Muscle layer of duodenum (tissue), 2 donors: ENCODE measurements around the gene TP73.

Experiments used
- H3K27ac ChIP-seq: one replicate; pipeline ENCODE4 v1.7.0; 2013; ENCODE audit warnings: mild to moderate bottlenecking, low read length
- H3K27me3 ChIP-seq: one replicate; pipeline ENCODE4 v1.7.0; 2013; ENCODE audit warnings: low read depth, mild to moderate bottlenecking, control low read depth, low read length
- H3K36me3 ChIP-seq, 2 donors: one replicate each; pipeline ENCODE4 v1.7.0; 2013; ENCODE audit warnings: low read length in 2 of 2, control low read depth in 1 of 2, mild to moderate bottlenecking in 1 of 2; ENCODE audit not compliant: insufficient read depth in 2 of 2, control insufficient read depth in 1 of 2
- H3K4me1 ChIP-seq, 2 donors: one replicate each; pipeline ENCODE4 v1.7.0; 2013; ENCODE audit warnings: low read length in 2 of 2, mild to moderate bottlenecking in 2 of 2, control low read depth in 1 of 2, moderate library complexity in 1 of 2; ENCODE audit not compliant: insufficient read depth in 2 of 2, control insufficient read depth in 1 of 2
- H3K4me3 ChIP-seq, 2 donors: one replicate each; pipeline ENCODE4 v1.7.0; 2013; ENCODE audit warnings: low read length in 2 of 2, low read depth in 1 of 2, mild to moderate bottlenecking in 1 of 2
- H3K9me3 ChIP-seq, 2 donors: one replicate each; pipeline ENCODE4 v1.7.0; 2013; ENCODE audit warnings: low read length in 2 of 2, control low read depth in 1 of 2, mild to moderate bottlenecking in 1 of 2; ENCODE audit not compliant: control insufficient read depth in 1 of 2
- donor health status: healthy.

Gene TP73

DNA sequence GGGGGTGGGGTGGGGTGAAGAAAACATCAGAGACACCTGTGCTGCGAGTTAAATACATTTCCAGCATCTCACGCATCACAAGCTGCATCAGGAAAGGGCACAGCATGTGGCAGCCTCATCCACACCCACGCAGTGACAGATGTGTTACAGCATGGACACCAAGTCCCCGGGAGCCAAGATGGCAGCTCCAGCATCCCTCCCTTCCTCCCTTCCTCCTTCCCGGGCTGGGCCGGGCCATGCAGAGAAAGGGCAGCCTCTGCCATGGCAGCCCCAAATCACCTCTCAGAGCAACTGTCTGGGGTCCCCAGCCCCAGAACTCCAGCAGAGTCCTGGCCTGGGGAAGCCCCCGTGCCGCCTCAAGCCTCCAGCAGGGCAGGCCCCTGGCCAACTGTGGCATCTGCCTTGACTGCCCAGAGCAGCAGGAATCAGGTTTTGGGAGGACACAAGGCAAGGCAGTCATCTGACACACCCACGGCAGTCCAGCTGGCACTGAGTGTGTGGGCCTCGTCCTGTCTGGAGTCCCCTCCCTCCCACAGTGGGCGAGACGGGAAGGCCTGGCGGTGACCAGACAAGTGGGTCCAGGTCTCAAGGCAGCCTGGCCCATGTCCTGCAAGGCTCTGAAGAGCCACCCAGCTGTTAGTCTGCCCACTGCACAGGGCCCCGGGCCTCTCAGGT lies 126.4 kb downstream of the TP73 start:
- Histone ChIP-seq H3K9me3 (no peaks in the 10 kb centered on the region), H3K27ac (no peak overlapping the region), H3K4me3 (no peak overlapping the region), H3K27me3 (no peaks in the 10 kb centered on the region), H3K4me1 (peaks cover 0 to 13% of the 10 kb centered on the region in 2 donors), H3K36me3 (peaks cover 27 to 59% of the 10 kb centered on the region in 2 donors)

DNA sequence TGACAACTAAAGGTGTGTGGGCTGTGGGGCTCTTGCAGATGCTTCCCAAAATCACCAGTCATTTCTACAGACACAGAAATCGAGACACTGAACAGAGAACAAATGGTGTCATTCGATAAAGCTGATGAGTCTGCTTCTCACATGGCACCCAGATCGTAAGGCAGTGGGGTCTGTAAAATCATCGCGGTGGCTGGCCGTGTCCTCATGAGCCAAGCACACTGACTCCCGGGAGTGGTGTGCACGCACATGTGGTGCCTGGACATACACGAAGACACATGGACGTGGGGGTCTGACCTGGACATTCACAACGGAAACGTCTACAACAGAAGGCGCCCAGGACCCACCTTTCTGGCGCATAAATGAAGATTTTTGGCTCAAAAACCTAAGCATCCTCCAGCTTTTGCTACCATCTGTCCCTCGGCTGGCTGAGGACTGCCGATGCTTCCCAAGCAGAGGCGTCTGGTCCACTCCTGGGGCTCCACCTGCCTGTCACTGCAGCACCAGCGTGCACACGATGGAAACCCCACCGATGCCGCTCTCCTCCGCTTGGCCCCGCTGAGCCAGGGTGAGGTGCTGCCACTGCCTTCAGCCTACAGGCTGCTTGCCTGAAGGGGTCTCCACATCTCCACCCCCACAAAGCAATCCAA lies 127.1 kb downstream of the TP73 start:
- Histone ChIP-seq H3K4me3 (no peak overlapping the region), H3K36me3 (peaks cover 27 to 66% of the 10 kb centered on the region in 2 donors), H3K9me3 (no peaks in the 10 kb centered on the region), H3K27me3 (no peaks in the 10 kb centered on the region), H3K4me1 (peaks cover 0 to 13% of the 10 kb centered on the region in 2 donors), H3K27ac (no peak overlapping the region)

DNA sequence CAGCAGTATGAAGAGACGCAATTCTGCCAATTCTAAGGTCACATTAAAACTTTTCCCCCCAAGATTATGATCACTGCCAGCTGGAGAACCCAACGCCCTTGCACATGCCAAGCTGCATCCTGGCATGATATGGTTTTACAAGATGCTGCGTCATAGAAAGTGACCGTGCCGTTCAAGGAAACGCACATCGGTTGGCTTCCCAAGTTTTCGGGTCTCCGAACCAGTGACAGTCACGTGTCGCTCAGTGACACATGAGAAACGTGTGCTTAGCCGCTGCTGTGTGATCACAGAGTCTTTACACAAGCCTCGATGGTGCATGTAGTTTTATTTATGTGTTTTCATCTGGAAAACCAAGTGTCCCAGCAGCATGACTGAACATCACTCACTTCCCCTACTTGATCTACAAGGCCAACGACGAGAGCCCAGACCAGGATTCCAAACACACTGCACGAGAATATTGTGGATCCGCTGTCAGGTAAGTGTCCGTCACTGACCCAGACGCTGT lies 127.6 kb downstream of the TP73 start:
- H3K27ac ChIP-seq = no peak overlapping the region
- no peaks in the 10 kb centered on the region for H3K27me3 ChIP-seq
- H3K36me3 ChIP-seq = peaks cover 27 to 72% of the 10 kb centered on the region in 2 donors
- no peaks in the 10 kb centered on the region for H3K9me3 ChIP-seq
- H3K4me3 ChIP-seq = no peak overlapping the region
- peaks cover 0 to 13% of the 10 kb centered on the region in 2 donors for H3K4me1 ChIP-seq

DNA sequence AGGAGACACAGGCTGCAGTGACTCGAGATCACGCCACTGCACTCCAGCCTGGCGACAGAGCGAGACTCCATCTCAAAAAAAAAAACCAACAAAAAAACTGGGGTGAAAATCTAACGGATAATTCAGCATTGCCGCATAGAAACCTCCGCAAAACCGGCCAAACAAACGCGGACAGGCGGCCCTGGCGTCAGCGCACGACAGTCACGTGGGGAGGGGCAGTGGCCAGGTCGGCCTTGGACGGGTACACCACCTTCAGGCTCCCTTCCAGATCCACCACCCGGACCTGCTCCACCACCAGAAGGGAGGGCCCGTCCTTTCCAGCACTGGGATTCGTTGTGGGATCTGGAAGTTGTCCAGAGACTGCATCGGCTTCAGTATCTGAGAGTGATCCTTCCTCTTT lies 128.6 kb downstream of the TP73 start:
- Histone ChIP-seq H3K4me3 (no peak overlapping the region), H3K4me1 (peaks cover 0 to 3% of the 10 kb centered on the region in 2 donors), H3K27ac (no peak overlapping the region), H3K27me3 (no peaks in the 10 kb centered on the region), H3K9me3 (no peaks in the 10 kb centered on the region), H3K36me3 (peaks cover 27 to 81% of the 10 kb centered on the region in 2 donors)

- Histone ChIP-seq H3K36me3 (peaks cover 43 to 93% of the 10 kb centered on the region in 2 donors), H3K9me3 (no peaks in the 10 kb centered on the region), H3K27ac (no peak overlapping the region)
These were observed 131.5 kb downstream of the TP73 start for GRCh38 chr1:3783651-3784474.

GRCh38 chr1:3785045-3785444 lies 132.7 kb downstream of the TP73 start:
- no peaks in the 10 kb centered on the region for H3K4me1 ChIP-seq
- H3K36me3 ChIP-seq = peaks cover 38 to 91% of the 10 kb centered on the region in 2 donors
- no peak overlapping the region for H3K4me3 ChIP-seq
- no peaks in the 10 kb centered on the region for H3K9me3 ChIP-seq
- no peak overlapping the region for H3K27ac ChIP-seq
- no peaks in the 10 kb centered on the region for H3K27me3 ChIP-seq

More at GRCh38 chr1:3783651-3784474, 131.5 kb downstream of the TP73 start:
- Histone ChIP-seq H3K4me1 (no peaks in the 10 kb centered on the region), H3K27me3 (no peaks in the 10 kb centered on the region), H3K4me3 (no peak overlapping the region)

DNA sequence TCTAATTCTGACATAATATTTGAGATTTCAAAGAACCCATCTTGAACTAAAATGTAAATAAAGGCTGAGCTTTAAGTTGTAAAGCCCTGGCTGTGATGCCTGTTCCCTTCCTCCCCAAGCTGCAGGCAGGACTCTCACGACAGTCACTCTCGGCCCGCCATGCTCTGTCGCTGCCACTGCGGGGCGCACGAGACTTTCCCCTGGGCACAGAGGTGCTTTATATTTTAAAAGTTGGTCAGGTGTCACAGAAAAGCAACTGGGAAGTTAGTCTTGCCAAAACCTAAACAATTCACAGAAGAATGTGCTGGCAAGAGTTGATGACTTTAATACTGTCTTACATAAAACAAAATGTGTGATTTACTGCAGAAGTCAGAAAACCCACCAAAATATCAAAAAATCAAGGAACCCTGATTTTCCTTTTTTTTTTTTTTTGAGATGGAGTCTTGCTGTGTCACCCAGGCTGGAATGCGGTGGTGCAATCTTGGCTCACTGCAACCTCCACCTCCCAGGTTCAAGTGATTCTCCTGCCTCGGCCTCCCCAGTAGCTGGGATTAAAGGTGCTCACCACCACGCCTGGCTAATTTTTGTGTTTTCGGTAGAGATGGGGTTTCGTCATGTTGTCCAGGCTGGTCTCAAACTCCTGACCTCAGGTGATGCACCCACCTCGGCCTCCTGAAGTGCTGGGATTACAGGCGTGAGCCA lies 133.3 kb downstream of the TP73 start:
- Histone ChIP-seq H3K4me1 (peaks cover 0 to 3% of the 10 kb centered on the region in 2 donors), H3K4me3 (no peak overlapping the region), H3K36me3 (peaks cover 35 to 91% of the 10 kb centered on the region in 2 donors), H3K27me3 (no peaks in the 10 kb centered on the region), H3K27ac (no peak overlapping the region), H3K9me3 (no peaks in the 10 kb centered on the region)
